Spleen (tissue), 11 donors: Measurements from ENCODE around the gene STAG1. TPM values are rescaled to one million over a fixed set of nuclear protein-coding genes. Genes with fewer than 3 reads are reported as not detected.
"Not testable (repeated sequence)": the region's sequence is repeated elsewhere in the genome, so short reads cannot be mapped to it uniquely, and the experiment has no call there.

Experiments used
- DNase-seq: peaks from one replicate; pipeline ENCODE4 v3.0.0-alpha.2; 2020
- H3K27ac ChIP-seq, 8 donors: fragments of 200-600 bp; sonication (generic) in 7 of 8; 1 replicate in 4 of 8; 2 replicates in 4 of 8; pipeline versions ENCODE4 v1.5.0 to v1.8.0; 2016 to 2021; ENCODE audit warnings: inconsistent platforms in 4 of 8, mild to moderate bottlenecking in 4 of 8, moderate library complexity in 1 of 8
- H3K27me3 ChIP-seq, 7 donors: fragments of 200-600 bp; sonication (generic) in 6 of 7; replicated peaks in 1 of 7; 1 replicate in 4 of 7; 2 replicates in 3 of 7; pipeline versions ENCODE4 v1.5.0 to v1.8.0; 2016 to 2021; ENCODE audit warnings: inconsistent platforms in 3 of 7, mild to moderate bottlenecking in 1 of 7
- H3K36me3 ChIP-seq, 6 donors: fragments of 200-600 bp; sonication (generic) in 5 of 6; 1 replicate in 4 of 6; 2 replicates in 2 of 6; pipeline versions ENCODE4 v1.5.0 to v1.8.0; 2016 to 2021; ENCODE audit warnings: inconsistent platforms in 2 of 6
- H3K4me1 ChIP-seq, 6 donors: fragments of 200-600 bp; sonication (generic) in 5 of 6; 1 replicate in 3 of 6; 2 replicates in 3 of 6; pipeline versions ENCODE4 v1.5.0 to v1.8.0; 2016 to 2021; ENCODE audit warnings: inconsistent platforms in 3 of 6
- H3K4me3 ChIP-seq, 8 donors: fragments of 200-600 bp; sonication (generic) in 7 of 8; 1 replicate in 4 of 8; 2 replicates in 4 of 8; pipeline versions ENCODE4 v1.5.0 to v1.8.0; 2016 to 2021; ENCODE audit warnings: inconsistent platforms in 4 of 8, mild to moderate bottlenecking in 4 of 8, moderate library complexity in 2 of 8
- H3K9me3 ChIP-seq, 8 donors: fragments of 200-600 bp; sonication (generic) in 7 of 8; 1 replicate in 4 of 8; 2 replicates in 4 of 8; pipeline versions ENCODE4 v1.5.0 to v1.8.0; 2016 to 2021; ENCODE audit warnings: inconsistent platforms in 4 of 8
- POLR2A ChIP-seq, 3 donors: fragments of 450-650 bp; IDR thresholded peaks; one replicate each; pipeline ENCODE4 v1.5.1; 2017; ENCODE audit warnings: antibody characterized with exemption in 3 of 3, mild to moderate bottlenecking in 1 of 3
- POLR2AphosphoS5 ChIP-seq, 3 donors: sonication (generic); formaldehyde crosslinking; IDR thresholded peaks; one replicate each; pipeline ENCODE4 v1.5.1; 2017; ENCODE audit warnings: antibody characterized with exemption in 3 of 3
- WGBS, 5 donors: extraction: QIAGEN DNeasy Blood & Tissue Kit in 3 of 5; methylation state at CpG; one replicate each; pipeline versions ENCODE4 v1.1.5 to v1.1.7; 2013 to 2018; 5-methylcytosine and 5-hydroxymethylcytosine counted together
- intact Hi-C: fragments of 100-400 bp; cut with DNase I; formaldehyde crosslinking; loops from one replicate; pipeline ENCODE4 v1.15.0; 2023; ENCODE audit warnings: low total_unique reads
- polyA plus RNA-seq, 3 donors: library from polyadenylated mRNA; stranded (reverse); fragments of 200-250 nt; gene quantifications; one replicate each; pipeline ENCODE4 v1.2.1, GENCODE V29; 2013
- total RNA-seq, 7 donors: library from RNA; depleted of rRNA in 3 of 7; stranded (reverse); fragments of >200 nt in 3 of 7; fragmentation: NEBNext Ultra II Directional in 4 of 7; extraction: Animal tissue kit (Norgen Biotek cat#: 25700) in 4 of 7; gene quantifications; one replicate each; pipeline versions ENCODE4 v1.1.0 to v1.2.1, GENCODE V29; 2016 to 2021
- TF ChIP-seq, protein P1 (sequence below), 11 experiments: fragments of 200-600 bp in 7 of 11; fragments of 450-650 bp in 4 of 11; sonication (generic) in 4 of 11; IDR thresholded peaks in 8 of 11; conservative IDR thresholded peaks in 3 of 11; 1 replicate in 7 of 11; 2 replicates in 4 of 11; pipeline versions ENCODE4 v1.4.0 to v1.8.0; 2016 to 2021; ENCODE audit warnings: antibody characterized with exemption in 11 of 11, inconsistent platforms in 4 of 11, mild to moderate bottlenecking in 1 of 11
- donor health status: healthy with polysubstance abuse.
- donor health status: DM: no; HTN: no; CAD: no; lungs with moderate emphysema.
- donor health status: DM: no; HTN: no; CAD: no.
- donor health status: Bipolar disorder and iron deficiency.
- donor health status: healthy.
- donor health status: DM: no; HTN: no; CAD: no.
- donor health status: DM: yes; HTN: yes; CAD: no.

STAG1 gene
- total and polyA plus RNA-seq, 10 donors, result 7.2 to 61.6 (median 47.3) TPM

GRCh38 chr3:136562026-136562425 is 190.2 kb downstream of the STAG1 start:
- TF ChIP-seq, protein P1, sequence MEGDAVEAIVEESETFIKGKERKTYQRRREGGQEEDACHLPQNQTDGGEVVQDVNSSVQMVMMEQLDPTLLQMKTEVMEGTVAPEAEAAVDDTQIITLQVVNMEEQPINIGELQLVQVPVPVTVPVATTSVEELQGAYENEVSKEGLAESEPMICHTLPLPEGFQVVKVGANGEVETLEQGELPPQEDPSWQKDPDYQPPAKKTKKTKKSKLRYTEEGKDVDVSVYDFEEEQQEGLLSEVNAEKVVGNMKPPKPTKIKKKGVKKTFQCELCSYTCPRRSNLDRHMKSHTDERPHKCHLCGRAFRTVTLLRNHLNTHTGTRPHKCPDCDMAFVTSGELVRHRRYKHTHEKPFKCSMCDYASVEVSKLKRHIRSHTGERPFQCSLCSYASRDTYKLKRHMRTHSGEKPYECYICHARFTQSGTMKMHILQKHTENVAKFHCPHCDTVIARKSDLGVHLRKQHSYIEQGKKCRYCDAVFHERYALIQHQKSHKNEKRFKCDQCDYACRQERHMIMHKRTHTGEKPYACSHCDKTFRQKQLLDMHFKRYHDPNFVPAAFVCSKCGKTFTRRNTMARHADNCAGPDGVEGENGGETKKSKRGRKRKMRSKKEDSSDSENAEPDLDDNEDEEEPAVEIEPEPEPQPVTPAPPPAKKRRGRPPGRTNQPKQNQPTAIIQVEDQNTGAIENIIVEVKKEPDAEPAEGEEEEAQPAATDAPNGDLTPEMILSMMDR (IDR thresholded peaks at IDR 0.05 in 8 of 11, conservative IDR thresholded peaks at IDR 0.05 in 3 of 11), result no peak
- no peak for TF ChIP-seq POLR2AphosphoS5 (IDR thresholded peaks at IDR 0.05)
- no peak for TF ChIP-seq POLR2A (IDR thresholded peaks at IDR 0.05)
- Histone ChIP-seq H3K4me3 (no peak overlapping the region), H3K27ac (no peak overlapping the region), H3K36me3 (peaks cover 0 to 17% (median 1%) of the 10 kb centered on the region in 6 donors), H3K4me1 (no peaks in the 10 kb centered on the region), H3K9me3 (no peaks in the 10 kb centered on the region), H3K27me3 (no peaks in the 10 kb centered on the region)
- WGBS, 5 donors, result 90 to 96% (median 95%) methylated on average over 9 of the region's 9 CpGs
- intact Hi-C loops, result no loop called here
- DNase-seq, result no peak

- WGBS, 5 donors, result 88 to 93% (median 93%) methylated on average over 2 of the region's 2 CpGs
- H3K27ac ChIP-seq, result no peak overlapping the region
These were observed 192.3 kb downstream of the STAG1 start for GRCh38 chr3:136559896-136560295.

DNA sequence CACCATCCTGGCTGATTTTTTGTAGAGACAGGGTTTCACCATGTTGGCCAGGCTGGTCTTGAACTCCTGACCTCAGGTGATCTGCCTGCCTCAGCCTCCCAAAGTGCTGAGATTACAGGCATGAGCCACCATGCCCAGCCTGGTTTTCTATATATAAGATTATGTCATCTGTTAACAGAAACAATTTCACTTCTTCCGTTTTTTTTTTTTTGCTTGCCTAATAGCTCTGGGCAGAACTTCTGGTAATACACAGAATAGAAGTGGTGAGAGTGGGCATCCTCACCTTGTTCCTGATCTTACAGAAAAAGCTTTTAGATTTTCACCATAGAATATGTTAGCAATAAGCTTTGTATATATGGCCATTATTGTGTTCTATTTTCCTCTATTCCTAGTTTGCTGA is 202.7 kb downstream of the STAG1 start:
- Histone ChIP-seq H3K4me1 (peaks cover 0 to 57% (median 7%) of the 10 kb centered on the region in 6 donors), H3K27ac (peak overlapping the region in 4 of 8 donors; percentile 63 to 77 (median 72))
- H3K9me3 ChIP-seq, H3K4me3 ChIP-seq, DNase-seq, H3K27me3 ChIP-seq, H3K36me3 ChIP-seq, intact Hi-C loops: not testable (repeated sequence)
- 50 to 78% (median 55%) methylated on average over 1 of the region's 1 CpG for WGBS, 5 donors

More at GRCh38 chr3:136559896-136560295, 192.3 kb downstream of the STAG1 start:
- Histone ChIP-seq H3K4me1 (no peaks in the 10 kb centered on the region), H3K4me3 (no peak overlapping the region), H3K27me3 (no peaks in the 10 kb centered on the region), H3K9me3 (no peaks in the 10 kb centered on the region), H3K36me3 (peaks cover 0 to 7% (median 2%) of the 10 kb centered on the region in 6 donors)
- no peak for DNase-seq
- no peak for TF ChIP-seq POLR2AphosphoS5 (IDR thresholded peaks at IDR 0.05)
- TF ChIP-seq, protein P1 (IDR thresholded peaks at IDR 0.05 in 8 of 11, conservative IDR thresholded peaks at IDR 0.05 in 3 of 11), result no peak
- no peak for TF ChIP-seq POLR2A (IDR thresholded peaks at IDR 0.05)
- intact Hi-C loops, result no loop called here

DNA sequence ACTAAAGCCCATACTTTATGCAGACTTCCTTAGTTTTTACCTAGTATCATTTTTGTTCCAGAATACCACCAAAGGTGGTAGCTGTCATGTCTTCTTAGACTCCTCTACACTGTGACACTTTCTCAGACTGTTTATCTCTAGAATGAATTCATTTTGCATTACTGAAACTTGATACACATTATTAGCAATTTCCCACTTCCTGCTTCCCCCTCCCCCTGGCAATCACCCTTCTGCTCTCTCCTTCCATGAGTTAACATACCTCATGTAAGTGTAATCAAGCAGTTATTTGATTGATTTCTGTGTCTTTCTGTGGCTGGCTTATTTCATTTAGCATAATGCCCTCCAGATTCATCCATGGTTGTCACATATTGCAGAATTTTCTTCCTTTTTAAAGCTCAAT is 204.9 kb downstream of the STAG1 start:
- DNase-seq, result no peak
- Histone ChIP-seq H3K9me3 (no peaks in the 10 kb centered on the region), H3K36me3 (peaks cover 0 to 9% (median 0%) of the 10 kb centered on the region in 6 donors), H3K4me1 (peaks cover 0 to 65% (median 11%) of the 10 kb centered on the region in 6 donors), H3K27me3 (no peaks in the 10 kb centered on the region), H3K27ac (no peak overlapping the region), H3K4me3 (no peak overlapping the region)
- intact Hi-C loops, result no loop called here
- TF ChIP-seq POLR2AphosphoS5 (IDR thresholded peaks at IDR 0.05), result no peak
- TF ChIP-seq, protein P1 (IDR thresholded peaks at IDR 0.05 in 8 of 11, conservative IDR thresholded peaks at IDR 0.05 in 3 of 11), result no peak
- no peak for TF ChIP-seq POLR2A (IDR thresholded peaks at IDR 0.05)

- DNase-seq, result no peak
- H3K4me1 ChIP-seq, result peaks cover 0 to 65% (median 11%) of the 10 kb centered on the region in 6 donors
- H3K4me3 ChIP-seq, result no peak overlapping the region
- H3K9me3 ChIP-seq, result no peaks in the 10 kb centered on the region
- H3K27me3 ChIP-seq, result no peaks in the 10 kb centered on the region
- H3K36me3 ChIP-seq, result peaks cover 0 to 6% (median 0%) of the 10 kb centered on the region in 6 donors
- intact Hi-C loops, result no loop called here
- TF ChIP-seq, protein P1 (IDR thresholded peaks at IDR 0.05 in 8 of 11, conservative IDR thresholded peaks at IDR 0.05 in 3 of 11), result no peak
- TF ChIP-seq POLR2A (IDR thresholded peaks at IDR 0.05), result no peak
- no peak for TF ChIP-seq POLR2AphosphoS5 (IDR thresholded peaks at IDR 0.05)
- no peak overlapping the region for H3K27ac ChIP-seq
These were observed 205.5 kb downstream of the STAG1 start for GRCh38 chr3:136546720-136547119.
